ENCODE data around the gene KIAA0930.

The KIAA0930 gene

GRCh38 chr22:45210991-45211390 is 29.7 kb downstream of the KIAA0930 start:
- ChIA-PET POLR2A (ENCODE audit: low non-redundant PET) (interaction anchor here (0.6 kb wide), 1 partner anchor 38 kb away, joined by 3 read pairs; no protein-coding TSS in a partner anchor), CTCF (no interaction called here)
- no peak for TF ChIP-seq CTCF (conservative IDR thresholded peaks at IDR 0.05; ENCODE audit: low read depth)
- no peak for DNase-seq (ENCODE audit: low spot score)
- H3K27ac ChIP-seq: peak overlapping the region; percentile 95

- DNase-seq (ENCODE audit: low spot score): no peak
- POLR2A ChIA-PET (ENCODE audit: low non-redundant PET): no interaction called here
- CTCF ChIA-PET: no interaction called here
- peak overlapping the region; percentile 95 for H3K27ac ChIP-seq
- TF ChIP-seq CTCF (conservative IDR thresholded peaks at IDR 0.05; ENCODE audit: low read depth): no peak
Measured at GRCh38 chr22:45210577-45210976, 30.1 kb downstream of the KIAA0930 start.

GRCh38 chr22:45210174-45210573 is 30.5 kb downstream of the KIAA0930 start:
- no peak for TF ChIP-seq CTCF (conservative IDR thresholded peaks at IDR 0.05; ENCODE audit: low read depth)
- ChIA-PET POLR2A (ENCODE audit: low non-redundant PET) (no interaction called here), CTCF (no interaction called here)
- peak overlapping the region; percentile 95 for H3K27ac ChIP-seq
- DNase-seq (ENCODE audit: low spot score): no peak

GRCh38 chr22:45208993-45209838 is 31.5 kb downstream of the KIAA0930 start:
- peak; percentile 67 for TF ChIP-seq CTCF (conservative IDR thresholded peaks at IDR 0.05; ENCODE audit: low read depth)
- CTCF ChIA-PET: interaction anchor here (0.6 to 0.8 kb wide), 2 partner anchors 12 to 26 kb away, joined by 3 to 7 read pairs; no protein-coding TSS in a partner anchor
- peak; percentile 16 for DNase-seq (ENCODE audit: low spot score)
- POLR2A ChIA-PET (ENCODE audit: low non-redundant PET): no interaction called here
- H3K27ac ChIP-seq: peak overlapping the region; percentile 95

- H3K27ac ChIP-seq: peak overlapping the region; percentile 95
- POLR2A ChIA-PET (ENCODE audit: low non-redundant PET): no interaction called here
- CTCF ChIA-PET: no interaction called here
- no peak for TF ChIP-seq CTCF (conservative IDR thresholded peaks at IDR 0.05; ENCODE audit: low read depth)
- DNase-seq (ENCODE audit: low spot score): no peak
Measured at GRCh38 chr22:45208696-45208992, 32.0 kb downstream of the KIAA0930 start.

GRCh38 chr22:45207981-45208664 is 32.6 kb downstream of the KIAA0930 start:
- POLR2A ChIA-PET (ENCODE audit: low non-redundant PET): no interaction called here
- H3K27ac ChIP-seq: peak overlapping the region; percentile 95
- DNase-seq (ENCODE audit: low spot score): no peak
- CTCF ChIA-PET: no interaction called here
- no peak for TF ChIP-seq CTCF (conservative IDR thresholded peaks at IDR 0.05; ENCODE audit: low read depth)

All from RWPE1 (cell line).